Colonic mucosa (tissue), 4 donors: ENCODE results near the gene FHOD3. TPM values are rescaled to one million over a fixed set of nuclear protein-coding genes. Genes with fewer than 3 reads are reported as not detected.

Experiments
- DNase-seq: peaks from one replicate; pipeline ENCODE4 v3.0.0-alpha.2; 2020
- H3K27ac ChIP-seq: fragments of 200-600 bp; one replicate; pipeline ENCODE4 v1.8.0; 2021
- H3K27me3 ChIP-seq: fragments of 200-600 bp; one replicate; pipeline ENCODE4 v1.8.0; 2021
- H3K36me3 ChIP-seq: fragments of 200-600 bp; one replicate; pipeline ENCODE4 v1.8.0; 2021
- H3K4me1 ChIP-seq: fragments of 200-600 bp; one replicate; pipeline ENCODE4 v1.8.0; 2021; ENCODE audit warnings: mild to moderate bottlenecking
- H3K4me3 ChIP-seq: fragments of 200-600 bp; one replicate; pipeline ENCODE4 v1.8.0; 2021
- H3K9ac ChIP-seq, 2 donors: one replicate each; pipeline ENCODE4 v1.7.0; 2013; ENCODE audit warnings: control low read depth in 2 of 2, low read depth in 2 of 2, low read length in 2 of 2
- H3K9me3 ChIP-seq: fragments of 200-600 bp; one replicate; pipeline ENCODE4 v1.8.0; 2021
- CTCF ChIP-seq: fragments of 200-600 bp; IDR thresholded peaks from one replicate; pipeline ENCODE4 v1.8.0; 2022; ENCODE audit warnings: antibody characterized with exemption, mild to moderate bottlenecking
- intact Hi-C: fragments of 100-400 bp; cut with DNase I; formaldehyde crosslinking; loops from one replicate; pipeline ENCODE4 v1.14.1; 2022
- total RNA-seq, 2 donors: library from RNA; stranded (reverse); fragmentation: NEBNext Ultra II Directional in 1 of 2; extraction: Animal tissue kit (Norgen Biotek cat#: 25700) in 1 of 2; gene quantifications; one replicate each; pipeline ENCODE4 v1.2.1, GENCODE V29; 2021
- donor health status: healthy.
- donor health status: DM: no; HTN: no; CAD: no.
- donor health status: DM: no; HTN: no; CAD: no.

The FHOD3 gene
- total RNA-seq, 2 donors from 2014 or later: 2.5 to 4.1 TPM

GRCh38 chr18:36284268-36284667 is 13.2 kb upstream of the FHOD3 start:
- Histone ChIP-seq H3K4me3 (no peak overlapping the region), H3K9me3 (no peaks in the 10 kb centered on the region), H3K27me3 (no peaks in the 10 kb centered on the region), H3K36me3 (no peaks in the 10 kb centered on the region), H3K27ac (no peak overlapping the region), H3K9ac (no peak overlapping the region), H3K4me1 (no peaks in the 10 kb centered on the region)
- no peak for DNase-seq
- TF ChIP-seq CTCF: no peak
- intact Hi-C loops: loop anchor here (2.0 to 10.0 kb wide), 4 partner anchors 99 to 529 kb away; partner anchors contain the start of gene MOCOS

- no peaks in the 10 kb centered on the region for H3K27me3 ChIP-seq
- DNase-seq: peak; percentile 43
- no peak overlapping the region for H3K9ac ChIP-seq
- no peaks in the 10 kb centered on the region for H3K9me3 ChIP-seq
- H3K4me3 ChIP-seq: no peak overlapping the region
- TF ChIP-seq CTCF: peak; percentile 91
- no peaks in the 10 kb centered on the region for H3K36me3 ChIP-seq
- H3K27ac ChIP-seq: no peak overlapping the region
- H3K4me1 ChIP-seq: no peaks in the 10 kb centered on the region
- intact Hi-C loops: loop anchor here (2.0 to 10.0 kb wide), 4 partner anchors 100 to 530 kb away; partner anchors contain the start of gene MOCOS
Observed at GRCh38 chr18:36284671-36285295, 12.7 kb upstream of the FHOD3 start.

GRCh38 chr18:36287653-36288052 is 9.9 kb upstream of the FHOD3 start:
- no peak for TF ChIP-seq CTCF
- Histone ChIP-seq H3K9ac (no peak overlapping the region), H3K27me3 (no peaks in the 10 kb centered on the region), H3K9me3 (no peaks in the 10 kb centered on the region), H3K4me1 (no peaks in the 10 kb centered on the region), H3K36me3 (no peaks in the 10 kb centered on the region), H3K27ac (no peak overlapping the region), H3K4me3 (no peak overlapping the region)
- no peak for DNase-seq
- intact Hi-C loops: loop anchor here (10.0 kb wide), 2 partner anchors 103 to 533 kb away; partner anchors contain the start of gene MOCOS

GRCh38 chr18:36288689-36289088 is 8.8 kb upstream of the FHOD3 start:
- Histone ChIP-seq H3K9me3 (no peaks in the 10 kb centered on the region), H3K9ac (no peak overlapping the region), H3K36me3 (no peaks in the 10 kb centered on the region), H3K4me1 (no peaks in the 10 kb centered on the region), H3K4me3 (no peak overlapping the region), H3K27ac (no peak overlapping the region), H3K27me3 (no peaks in the 10 kb centered on the region)
- intact Hi-C loops: loop anchor here (10.0 kb wide), 2 partner anchors 104 to 534 kb away; partner anchors contain the start of gene MOCOS
- DNase-seq: no peak
- TF ChIP-seq CTCF: no peak

GRCh38 chr18:36294031-36294430 is 3.5 kb upstream of the FHOD3 start:
- Histone ChIP-seq H3K36me3 (no peaks in the 10 kb centered on the region), H3K9ac (no peak overlapping the region), H3K4me3 (no peak overlapping the region), H3K27me3 (peaks cover 20% of the 10 kb centered on the region), H3K27ac (no peak overlapping the region), H3K4me1 (peaks cover 16% of the 10 kb centered on the region), H3K9me3 (no peaks in the 10 kb centered on the region)
- DNase-seq: no peak
- intact Hi-C loops: loop anchor here (10.0 kb wide), 2 partner anchors 121 to 281 kb away; no protein-coding TSS in a partner anchor
- TF ChIP-seq CTCF: no peak
